Kidney (tissue), 14 donors: ENCODE measurements around the gene KIF12. TPM values are rescaled to one million over a fixed set of nuclear protein-coding genes. Genes with fewer than 3 reads are reported as not detected.

Source experiments
- DNase-seq, 5 donors: peaks; one replicate each; pipeline ENCODE4 v3.0.0-alpha.2; 2013 to 2020
- FAIRE-seq: peaks from 2 replicates; lab custom pipeline; 2012; peaks lifted over from hg19 to GRCh38; lab: Jason Lieb, UNC
- H3K27ac ChIP-seq, 2 donors: one replicate each; pipeline ENCODE4 v1.7.0; 2013; ENCODE audit warnings: low read depth in 2 of 2, low read length in 2 of 2, inconsistent platforms in 1 of 2
- H3K27me3 ChIP-seq: one replicate; pipeline ENCODE4 v1.7.1; 2013; ENCODE audit warnings: low read length, inconsistent platforms; ENCODE audit not compliant: control insufficient read depth, insufficient read depth
- H3K36me3 ChIP-seq, 3 donors: one replicate each; pipeline versions ENCODE4 v1.7.0 to v1.7.1; 2013; ENCODE audit warnings: low read length in 3 of 3, control low read depth in 1 of 3, inconsistent platforms in 1 of 3; ENCODE audit not compliant: insufficient read depth in 3 of 3, control insufficient read depth in 2 of 3
- H3K4me1 ChIP-seq, 3 donors: one replicate each; pipeline versions ENCODE4 v1.7.0 to v1.7.1; 2013; ENCODE audit warnings: low read length in 3 of 3, inconsistent platforms in 1 of 3, low read depth in 1 of 3; ENCODE audit not compliant: control insufficient read depth in 2 of 3, insufficient read depth in 2 of 3
- H3K4me3 ChIP-seq, 3 donors: one replicate each; pipeline versions ENCODE4 v1.7.0 to v1.8.1; 2013; ENCODE audit warnings: low read length in 3 of 3, control low read depth in 1 of 3, inconsistent platforms in 1 of 3
- H3K9ac ChIP-seq, 3 donors: one replicate each; pipeline versions ENCODE4 v1.7.0 to v1.7.1; 2013; ENCODE audit warnings: low read length in 3 of 3, control low read depth in 1 of 3, inconsistent platforms in 1 of 3
- H3K9me3 ChIP-seq, 3 donors: one replicate each; pipeline versions ENCODE4 v1.7.0 to v1.7.1; 2013; ENCODE audit warnings: low read length in 3 of 3, control low read depth in 1 of 3, inconsistent platforms in 1 of 3; ENCODE audit not compliant: control insufficient read depth in 2 of 3, insufficient read depth in 1 of 3
- CTCF ChIP-seq: IDR thresholded peaks from 3 replicates; pipeline ENCODE4 v1.5.1; 2012; ENCODE audit warnings: mild to moderate bottlenecking, moderate library complexity, borderline replicate concordance; ENCODE audit not compliant: insufficient read depth; ENCODE audit errors: extremely low read depth
- intact Hi-C: fragments of 100-400 bp; cut with DNase I; formaldehyde crosslinking; loops from one replicate; pipeline ENCODE4 v1.11.1; 2022
- polyA plus RNA-seq: library from polyadenylated mRNA; stranded (reverse); fragments of 350-450 nt; fragmentation: Illumina TruSeq; extraction: RNeasy Lipid Tissue Mini Kit (QIAGEN cat#74804); gene quantifications from one replicate; pipeline ENCODE4 v1.2.3, GENCODE V29; 2014; ENCODE audit warnings: low read depth, low replicate concordance; ENCODE audit not compliant: insufficient read depth
- total RNA-seq: library from RNA; stranded (reverse); fragmentation: NEBNext Ultra II Directional; extraction: Animal tissue kit (Norgen Biotek cat#: 25700); gene quantifications from one replicate; pipeline ENCODE4 v1.2.1, GENCODE V29; 2021
- donor health status: control.
- donor health status: control.
- donor health status: control.
- donor health status: control.
- donor health status: control.
- donor health status: DM: yes; HTN: yes; CAD: no.
- donor health status: Normal renal cell carcinoma (clear cell type).

Gene KIF12
- total and polyA plus RNA-seq, 2 donors from 2014 or later, result 155 to 202 TPM

GRCh38 chr9:114071197-114071795, 27.8 kb downstream of the KIF12 start:
- Histone ChIP-seq H3K9me3 (no peaks in the 10 kb centered on the region), H3K27ac (no peak overlapping the region), H3K27me3 (no peaks in the 10 kb centered on the region), H3K9ac (no peak overlapping the region), H3K36me3 (no peaks in the 10 kb centered on the region), H3K4me3 (no peak overlapping the region), H3K4me1 (peaks cover 0 to 4% (median 4%) of the 10 kb centered on the region in 3 donors)
- no peak for FAIRE-seq
- no peak for TF ChIP-seq CTCF
- DNase-seq, result no peak
- intact Hi-C loops, result no loop called here

- intact Hi-C loops, result no loop called here
Observed at GRCh38 chr9:114070188-114071103, 28.6 kb downstream of the KIF12 start.

GRCh38 chr9:114069476-114070187, 29.5 kb downstream of the KIF12 start:
- FAIRE-seq, result no peak
- no peak for TF ChIP-seq CTCF
- Histone ChIP-seq H3K4me1 (peaks cover 0 to 4% (median 4%) of the 10 kb centered on the region in 3 donors), H3K36me3 (no peaks in the 10 kb centered on the region), H3K9ac (no peak overlapping the region), H3K27me3 (no peaks in the 10 kb centered on the region), H3K27ac (no peak overlapping the region), H3K4me3 (no peak overlapping the region), H3K9me3 (no peaks in the 10 kb centered on the region)
- intact Hi-C loops, result no loop called here
- peak in 1 of 5 donors; percentile 13 for DNase-seq

More at GRCh38 chr9:114070188-114071103, 28.6 kb downstream of the KIF12 start:
- FAIRE-seq, result no peak
- Histone ChIP-seq H3K9ac (no peak overlapping the region), H3K9me3 (no peaks in the 10 kb centered on the region), H3K27me3 (no peaks in the 10 kb centered on the region), H3K36me3 (no peaks in the 10 kb centered on the region), H3K27ac (no peak overlapping the region), H3K4me3 (no peak overlapping the region), H3K4me1 (peaks cover 0 to 4% (median 4%) of the 10 kb centered on the region in 3 donors)
- no peak for TF ChIP-seq CTCF
- peak in 1 of 5 donors; percentile 26 for DNase-seq
